HG03139 (cell line): Measurements from ENCODE around the gene FAR1.
"Not testable (repeated sequence)": the region's sequence is repeated elsewhere in the genome, so short reads cannot be mapped to it uniquely, and the experiment has no call there.

Experiments
- ATAC-seq: cut with Tn5 transposase; IDR thresholded peaks from one replicate; pipeline ENCODE4 v1.9.1; 2021; ENCODE audit not compliant: unreplicated experiment

Gene FAR1

GRCh38 chr11:13702071-13702470, 33.6 kb downstream of the FAR1 start:
- no peak for ATAC-seq

GRCh38 chr11:13705710-13706109, 37.2 kb downstream of the FAR1 start:
- no peak for ATAC-seq

GRCh38 chr11:13713982-13714381, 45.5 kb downstream of the FAR1 start:
- ATAC-seq: no peak

GRCh38 chr11:13717331-13717730, 48.9 kb downstream of the FAR1 start:
- ATAC-seq: no peak

GRCh38 chr11:13718394-13718793, 49.9 kb downstream of the FAR1 start:
- no peak for ATAC-seq

- ATAC-seq: no peak
Observed at GRCh38 chr11:13720940-13721339, 52.5 kb downstream of the FAR1 start.

- ATAC-seq: no peak
Observed at GRCh38 chr11:13721760-13722159, 53.3 kb downstream of the FAR1 start.

- ATAC-seq: no peak
Observed at GRCh38 chr11:13726456-13726855, 58.0 kb downstream of the FAR1 start.

- no peak for ATAC-seq
Observed at GRCh38 chr11:13728076-13728475, 59.6 kb downstream of the FAR1 start.

- ATAC-seq: no peak
Observed at GRCh38 chr11:13734530-13734929, 66.1 kb downstream of the FAR1 start.

GRCh38 chr11:13745165-13745564, 76.7 kb downstream of the FAR1 start:
- ATAC-seq: no peak

GRCh38 chr11:13753316-13753715, 84.8 kb downstream of the FAR1 start:
- not testable (repeated sequence) for ATAC-seq

- no peak for ATAC-seq
Observed at GRCh38 chr11:13759050-13759449, 90.6 kb downstream of the FAR1 start.

- no peak for ATAC-seq
Observed at GRCh38 chr11:13760115-13760514, 91.6 kb downstream of the FAR1 start.

- no peak for ATAC-seq
Observed at GRCh38 chr11:13761250-13761649, 92.8 kb downstream of the FAR1 start.

GRCh38 chr11:13761716-13762115, 93.2 kb downstream of the FAR1 start:
- ATAC-seq: no peak

- no peak for ATAC-seq
Observed at GRCh38 chr11:13762718-13763117, 94.2 kb downstream of the FAR1 start.

- ATAC-seq: no peak
Observed at GRCh38 chr11:13763341-13763740, 94.9 kb downstream of the FAR1 start.

GRCh38 chr11:13765886-13766285, 97.4 kb downstream of the FAR1 start:
- ATAC-seq: no peak

GRCh38 chr11:13767471-13767870, 99.0 kb downstream of the FAR1 start:
- ATAC-seq: no peak

- no peak for ATAC-seq
Observed at GRCh38 chr11:13769188-13769587, 100.7 kb downstream of the FAR1 start.

GRCh38 chr11:13771151-13771550, 102.7 kb downstream of the FAR1 start:
- no peak for ATAC-seq

- no peak for ATAC-seq
Observed at GRCh38 chr11:13772223-13773046, 104.0 kb downstream of the FAR1 start.
